ENCODE results near the gene S100A13. TPM values are rescaled to one million over a fixed set of nuclear protein-coding genes. Genes with fewer than 3 reads are reported as not detected.

The S100A13 gene
- total and polyA plus RNA-seq, 9 of the 15 experiments (the other 6 are each of a cell fraction or from before 2014, with no cell fraction given), result 41.9 to 129 (median 58.0) TPM

GRCh38 chr1:153659175-153659534 is 31.9 kb upstream of the S100A13 start (continued):
- TF ChIP-seq ZNF408 (CRISPR knock-in tag; IDR thresholded peaks at IDR 0.05; ENCODE audit: low read depth) (no peak), PPARD (CRISPR knock-in tag; IDR thresholded peaks at IDR 0.05) (no peak), ZBTB2 (IDR thresholded peaks at IDR 0.05) (no peak)
- TF ChIP-seq, protein P1, sequence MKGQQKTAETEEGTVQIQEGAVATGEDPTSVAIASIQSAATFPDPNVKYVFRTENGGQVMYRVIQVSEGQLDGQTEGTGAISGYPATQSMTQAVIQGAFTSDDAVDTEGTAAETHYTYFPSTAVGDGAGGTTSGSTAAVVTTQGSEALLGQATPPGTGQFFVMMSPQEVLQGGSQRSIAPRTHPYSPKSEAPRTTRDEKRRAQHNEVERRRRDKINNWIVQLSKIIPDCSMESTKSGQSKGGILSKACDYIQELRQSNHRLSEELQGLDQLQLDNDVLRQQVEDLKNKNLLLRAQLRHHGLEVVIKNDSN (CRISPR knock-in tag; IDR thresholded peaks at IDR 0.05), result no peak

DNA sequence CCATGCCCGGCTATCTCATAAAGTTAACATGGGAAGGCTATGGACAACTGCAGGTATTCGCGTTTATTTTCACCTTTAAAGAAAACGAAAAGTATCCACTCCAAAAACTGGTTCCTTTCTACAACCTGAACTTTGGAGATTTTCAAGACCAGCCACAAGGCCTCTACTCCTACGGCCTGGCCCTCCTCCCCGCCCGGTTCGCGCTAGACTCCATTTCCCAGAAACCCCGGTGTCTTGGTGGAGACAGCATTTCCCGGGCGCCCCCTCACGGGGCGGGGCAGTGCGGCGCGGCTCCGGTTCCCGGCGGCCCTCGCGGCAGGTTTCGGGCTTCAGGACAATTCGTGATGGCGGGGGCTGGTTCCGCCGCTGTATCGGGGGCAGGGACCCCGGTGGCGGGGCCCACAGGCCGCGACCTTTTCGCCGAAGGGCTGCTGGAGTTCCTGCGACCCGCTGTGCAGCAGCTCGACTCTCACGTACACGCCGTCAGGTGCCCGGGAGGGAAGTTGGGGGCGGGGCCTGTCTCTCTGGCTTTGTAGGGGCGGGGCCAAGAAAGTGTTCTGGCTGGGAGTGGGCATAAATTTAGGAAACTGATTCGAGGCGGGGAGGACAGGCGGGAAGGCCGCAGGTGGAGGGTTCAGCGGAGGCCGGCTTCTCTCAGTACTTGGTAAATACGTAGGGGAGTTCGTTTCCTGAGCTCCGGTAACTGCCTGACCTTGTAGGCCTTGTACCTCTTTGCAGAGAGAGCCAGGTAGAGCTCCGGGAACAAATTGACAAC is 31.3 kb upstream of the S100A13 start, which contains the start of gene SNAPIN:
Gene SNAPIN (plus strand): TSS at position 304 of the 775 bp plus-strand sequence. CDS start 41 bp downstream, at position 345.
- CTCF ChIA-PET (ENCODE audit: low intra/inter-chr PET ratio), result no interaction called here
- Histone ChIP-seq H2AFZ (ENCODE audit: low read depth, low read length) (peak within 1 kb of the TSS; percentile 100), H3K9me1 (ENCODE audit: control insufficient read depth, insufficient read depth, low read length) (no peaks in the 10 kb centered on the region), H3K4me1 (replicated peaks in 1 of 2; ENCODE audit: control insufficient read depth in 2 of 2, insufficient read depth in 2 of 2, low read length in 2 of 2) (peaks cover 3 to 16% of the 10 kb centered on the region in 2 experiments; a peak in 4 of 5 replicates), H3K36me3 (ENCODE audit: control insufficient read depth, insufficient read depth, low read length) (peaks cover 32% of the 10 kb centered on the region), H3K9me3 (replicated peaks; ENCODE audit: control insufficient read depth, insufficient read depth, low read depth, low read length) (no peaks in the 10 kb centered on the region), H3K4me3 (peak within 1 kb of the TSS; percentile 98), H3K4me2 (ENCODE audit: insufficient read depth, low read length) (peak within 1 kb of the TSS; percentile 93), H4K20me1 (replicated peaks; ENCODE audit: control insufficient read depth, insufficient read depth, low read length) (no peaks in the 10 kb centered on the region), H3K27me3 (ENCODE audit: control insufficient read depth in 2 of 2, insufficient read depth in 2 of 2, low read length in 2 of 2) (no peaks in the 10 kb centered on the region), H3K9ac (ENCODE audit: insufficient read depth in 1 of 2, low read depth in 2 of 2, low read length in 2 of 2) (peak within 1 kb of the TSS; percentile 81 to 92), H3K79me2 (ENCODE audit: control insufficient read depth, insufficient read depth, low read length) (peaks cover 13% of the 10 kb centered on the region), H3K27ac (ENCODE audit: extremely low read depth, low read depth, low read length) (peak within 1 kb of the TSS; percentile 86)
- FAIRE-seq (peak; percentile 81), ATAC-seq (peak; percentile 97), DNase-seq (ENCODE audit: extremely low read depth in 1 of 4, low spot score in 3 of 4) (peak; percentile 87 to 95 (median 90))
- POLR2A ChIA-PET, result interaction anchor here (0.7 to 6.1 kb wide), 11 partner anchors 9 to 327 kb away, joined by 3 to 51 read pairs (median 5); partner anchors contain the start of genes CHTOP, ILF2 and S100A13
- BruUV-seq (replicated peaks), result no TSS peak
- 2% methylated on average over 47 of the region's 53 CpGs for WGBS (ENCODE audit: insufficient coverage, low coverage, missing lambda C conversion rate)
- in situ Hi-C loops (cut with MboI) (no loop called here), intact Hi-C loops (cut with micrococcal nuclease) (no loop called here)
- TF ChIP-seq ZNF232 (CRISPR knock-in tag; IDR thresholded peaks at IDR 0.05), result no peak
- peak; percentile 75 for TF ChIP-seq TBP (optimal IDR thresholded peaks at IDR 0.05; ENCODE audit: low read depth, low read length)
- TF ChIP-seq, protein P2, sequence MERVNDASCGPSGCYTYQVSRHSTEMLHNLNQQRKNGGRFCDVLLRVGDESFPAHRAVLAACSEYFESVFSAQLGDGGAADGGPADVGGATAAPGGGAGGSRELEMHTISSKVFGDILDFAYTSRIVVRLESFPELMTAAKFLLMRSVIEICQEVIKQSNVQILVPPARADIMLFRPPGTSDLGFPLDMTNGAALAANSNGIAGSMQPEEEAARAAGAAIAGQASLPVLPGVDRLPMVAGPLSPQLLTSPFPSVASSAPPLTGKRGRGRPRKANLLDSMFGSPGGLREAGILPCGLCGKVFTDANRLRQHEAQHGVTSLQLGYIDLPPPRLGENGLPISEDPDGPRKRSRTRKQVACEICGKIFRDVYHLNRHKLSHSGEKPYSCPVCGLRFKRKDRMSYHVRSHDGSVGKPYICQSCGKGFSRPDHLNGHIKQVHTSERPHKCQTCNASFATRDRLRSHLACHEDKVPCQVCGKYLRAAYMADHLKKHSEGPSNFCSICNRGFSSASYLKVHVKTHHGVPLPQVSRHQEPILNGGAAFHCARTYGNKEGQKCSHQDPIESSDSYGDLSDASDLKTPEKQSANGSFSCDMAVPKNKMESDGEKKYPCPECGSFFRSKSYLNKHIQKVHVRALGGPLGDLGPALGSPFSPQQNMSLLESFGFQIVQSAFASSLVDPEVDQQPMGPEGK (CRISPR knock-in tag; IDR thresholded peaks at IDR 0.05; ENCODE audit: borderline replicate concordance), result no peak
- 0 out of 2 replicates have a peak, but pooled peaks have one; percentile 15 for TF ChIP-seq CBFA2T3 (IDR thresholded peaks at IDR 0.05)
- no peak for TF ChIP-seq ARNT (IDR thresholded peaks at IDR 0.05)
- TF ChIP-seq NCOA2 (IDR thresholded peaks at IDR 0.05; ENCODE audit: partially characterized antibody in 2 of 2), result no peak
- TF ChIP-seq ARID4B (CRISPR knock-in tag; IDR thresholded peaks at IDR 0.05), result no peak

Measured in K562 (cell line).